GM19328 (cell line): ENCODE measurements around the gene OGFOD2.

Experiments used
- ATAC-seq: cut with Tn5 transposase; IDR thresholded peaks from one replicate; pipeline ENCODE4 v1.9.1; 2021; ENCODE audit warnings: mild to moderate bottlenecking, moderate library complexity; ENCODE audit not compliant: unreplicated experiment

Gene OGFOD2

DNA sequence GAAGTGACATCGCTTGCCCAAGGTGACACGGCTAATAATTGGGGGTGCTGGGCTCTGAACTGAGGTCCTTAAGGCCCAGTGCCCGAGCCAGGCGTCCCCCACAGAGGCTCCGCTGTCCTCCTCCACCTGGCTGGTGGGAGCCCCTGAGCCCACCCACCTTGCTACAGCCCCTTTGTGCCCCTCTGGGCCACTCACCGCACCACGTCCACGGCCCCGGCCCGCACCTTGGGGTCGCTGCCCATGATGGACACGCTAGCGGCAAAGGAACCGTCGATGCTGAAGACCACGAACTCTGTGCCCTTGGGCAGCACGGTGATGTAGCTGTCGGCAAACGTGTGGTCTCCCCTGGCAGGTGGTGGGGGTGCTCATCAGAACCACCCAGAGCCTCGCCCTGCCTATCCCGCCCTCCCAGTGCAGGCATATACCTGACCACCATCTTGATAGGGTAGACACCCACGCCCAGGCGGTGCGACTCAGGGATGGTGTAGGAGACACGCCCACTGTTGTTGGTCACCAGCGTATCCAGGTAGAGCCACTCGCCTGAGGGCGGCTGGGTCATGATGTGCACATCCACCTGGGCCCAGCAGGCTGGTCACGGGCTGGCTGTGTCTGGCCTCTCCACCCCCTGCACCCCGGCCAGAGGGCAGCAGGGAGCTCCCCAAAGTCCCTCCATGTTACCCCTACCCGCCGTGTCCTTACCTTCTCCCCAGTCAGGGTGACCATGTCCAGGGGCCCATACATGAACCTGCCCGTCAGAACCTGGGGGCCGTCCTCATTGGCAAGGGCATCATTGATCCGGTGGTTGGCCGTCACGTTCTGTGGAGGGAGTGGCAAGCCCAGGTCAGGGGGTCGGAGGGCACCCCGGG, 12.3 kb downstream of the OGFOD2 start:
- no peak for ATAC-seq

DNA sequence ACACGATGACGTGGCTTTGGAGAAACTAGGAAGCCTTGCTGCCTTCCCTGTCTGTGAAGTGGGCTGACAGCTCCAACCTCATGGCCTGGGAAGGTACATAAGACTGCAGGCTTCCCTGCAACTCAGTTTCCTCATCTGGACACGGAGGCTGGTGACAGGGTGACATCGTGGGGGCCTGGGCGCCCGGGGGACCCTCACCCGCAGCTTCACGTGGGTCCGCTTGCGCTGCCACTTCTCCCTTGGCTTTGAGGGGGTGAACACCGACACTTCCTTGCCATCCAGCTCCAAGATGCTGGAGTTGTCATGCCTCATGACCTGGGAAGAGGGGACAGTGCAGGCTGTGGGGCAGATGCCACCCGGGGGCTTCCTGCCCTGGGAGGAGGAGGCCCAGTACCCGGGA, 13.0 kb downstream of the OGFOD2 start:
- ATAC-seq, result no peak

DNA sequence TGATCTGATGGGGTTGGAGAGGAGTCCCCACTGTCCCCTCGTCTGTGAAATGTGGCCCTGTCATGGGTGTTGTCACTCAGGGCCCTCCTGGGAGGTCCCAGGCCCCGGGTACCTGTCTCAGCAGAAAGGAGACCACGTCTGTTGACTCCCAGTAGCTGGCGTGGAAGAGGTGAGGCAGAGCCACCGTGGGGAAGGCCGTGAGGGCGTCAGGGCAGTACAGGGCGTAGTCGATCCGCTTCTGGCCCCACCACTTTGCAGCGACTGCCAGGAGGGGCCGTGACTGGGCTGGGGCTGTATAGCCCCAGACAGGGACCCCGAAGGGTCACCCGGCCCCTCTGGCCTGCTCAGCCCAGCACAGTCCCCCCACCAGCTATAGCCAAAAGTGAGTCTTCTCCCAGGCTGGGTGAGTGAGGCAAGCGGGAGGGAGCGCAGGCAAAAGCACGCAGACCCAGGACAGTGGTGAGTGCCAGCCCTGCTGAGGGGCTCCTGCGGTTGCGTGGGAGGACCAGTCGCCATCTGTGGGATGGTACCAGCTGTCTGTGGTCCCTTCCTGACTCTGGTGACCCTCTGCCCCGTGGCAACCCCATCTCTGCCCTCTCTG, 13.7 kb downstream of the OGFOD2 start:
- ATAC-seq, result no peak

DNA sequence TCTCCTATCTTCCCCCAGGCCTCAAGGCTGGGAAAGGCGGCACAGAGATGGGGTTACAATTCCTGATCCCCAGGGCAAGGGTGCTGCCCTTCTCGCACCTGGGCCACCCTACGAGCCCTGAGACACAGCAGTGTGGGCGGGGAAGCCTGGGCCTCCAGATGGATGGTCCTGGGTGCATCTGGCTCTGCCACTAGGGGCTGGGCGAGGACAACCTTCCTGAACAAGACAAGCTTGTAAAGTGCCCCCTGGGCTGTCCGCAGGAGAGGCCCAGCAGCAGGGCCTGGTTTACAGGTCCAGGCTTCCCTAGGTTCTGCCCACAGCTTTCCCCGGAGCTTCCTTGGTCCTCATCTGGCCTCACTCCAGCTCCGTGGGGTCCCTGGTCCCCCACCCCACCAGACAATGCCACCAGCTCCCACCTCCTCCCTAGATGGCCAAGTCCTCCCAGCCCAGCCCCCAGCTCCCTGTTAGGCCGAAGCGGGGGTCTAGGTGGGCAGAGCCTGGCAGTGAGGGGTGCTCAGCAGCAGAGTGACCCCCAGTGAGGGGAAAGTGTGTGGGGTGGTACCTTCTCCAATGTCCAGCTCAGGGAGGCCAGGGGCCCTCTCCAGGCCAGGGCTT, 14.3 kb downstream of the OGFOD2 start:
- no peak for ATAC-seq

DNA sequence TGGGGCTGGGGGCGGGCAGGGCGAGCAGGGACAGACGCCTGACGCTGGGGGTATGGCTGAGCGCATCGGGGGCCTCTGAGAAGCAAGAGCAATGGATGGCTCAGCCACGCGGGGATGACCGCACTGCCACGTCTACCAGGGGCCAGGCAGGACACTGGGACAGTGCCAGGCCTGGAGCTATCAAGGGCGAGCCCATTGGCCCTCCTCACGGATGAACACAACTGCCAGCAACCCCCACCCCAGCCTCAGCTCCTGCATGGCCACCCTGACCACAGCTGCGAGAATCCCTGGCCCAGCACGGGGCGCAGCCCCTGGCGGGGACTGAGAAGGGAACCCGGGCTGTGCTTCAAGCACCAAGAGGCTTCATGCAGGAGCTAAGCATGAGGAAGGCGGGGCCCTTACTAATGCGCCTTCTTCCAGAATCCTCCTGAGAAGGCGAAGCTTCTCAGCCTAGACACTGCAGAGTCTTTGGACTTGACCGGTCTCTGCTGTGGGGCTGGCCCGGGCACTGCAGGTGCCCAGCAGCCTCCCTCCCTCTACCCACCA, 14.9 kb downstream of the OGFOD2 start:
- no peak for ATAC-seq

DNA sequence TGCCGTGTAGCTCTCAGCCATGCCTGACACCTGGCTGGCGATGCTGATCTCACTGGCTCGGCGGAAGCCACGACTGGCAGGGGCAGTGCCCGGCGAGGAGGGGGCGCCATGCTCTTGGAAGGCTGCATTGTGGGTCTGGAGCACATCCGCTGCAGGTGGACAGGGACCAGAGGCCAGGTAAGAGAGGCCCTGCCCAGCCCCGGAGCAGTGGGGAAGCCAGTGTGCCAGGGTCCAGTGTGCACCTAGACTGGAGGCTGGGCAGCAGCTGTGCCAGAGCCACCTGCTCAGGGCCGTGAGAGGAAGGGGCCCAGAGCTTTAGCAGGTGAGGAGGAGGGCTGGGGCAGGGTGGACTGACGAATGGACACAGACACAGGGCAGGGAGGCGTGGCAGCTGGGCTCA, 15.5 kb downstream of the OGFOD2 start:
- no peak for ATAC-seq

- ATAC-seq, result no peak
These were observed 16.0 kb downstream of the OGFOD2 start for GRCh38 chr12:122990961-122991622.

- no peak for ATAC-seq
These were observed 16.7 kb downstream of the OGFOD2 start for GRCh38 chr12:122991623-122992275.

GRCh38 chr12:122992386-122992785, 17.3 kb downstream of the OGFOD2 start:
- ATAC-seq, result no peak

GRCh38 chr12:122994140-122994675, 19.2 kb downstream of the OGFOD2 start:
- ATAC-seq, result no peak

GRCh38 chr12:122994781-122995502, 19.9 kb downstream of the OGFOD2 start:
- no peak for ATAC-seq

GRCh38 chr12:122995503-122996187, 20.6 kb downstream of the OGFOD2 start:
- no peak for ATAC-seq

DNA sequence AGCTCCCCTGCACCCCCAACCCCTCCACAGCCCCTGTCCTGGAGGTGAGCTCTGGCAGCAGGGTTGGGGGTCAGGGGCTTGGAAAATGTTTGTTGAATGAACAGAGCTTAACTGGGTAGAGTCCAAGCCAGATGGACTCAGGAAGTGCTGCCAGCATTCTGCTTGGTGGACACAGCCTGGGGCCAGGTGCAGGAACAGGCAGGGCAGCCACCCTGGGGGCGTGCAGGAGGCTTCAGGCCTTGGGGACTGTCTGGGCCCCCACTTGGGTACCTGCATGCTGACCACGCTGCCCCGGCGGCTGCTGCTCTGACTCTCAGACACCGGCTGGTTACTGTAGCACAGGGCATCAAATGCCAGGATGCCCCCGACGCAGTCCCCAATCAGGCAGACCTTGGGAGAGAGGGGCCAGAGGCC, 21.2 kb downstream of the OGFOD2 start:
- no peak for ATAC-seq

DNA sequence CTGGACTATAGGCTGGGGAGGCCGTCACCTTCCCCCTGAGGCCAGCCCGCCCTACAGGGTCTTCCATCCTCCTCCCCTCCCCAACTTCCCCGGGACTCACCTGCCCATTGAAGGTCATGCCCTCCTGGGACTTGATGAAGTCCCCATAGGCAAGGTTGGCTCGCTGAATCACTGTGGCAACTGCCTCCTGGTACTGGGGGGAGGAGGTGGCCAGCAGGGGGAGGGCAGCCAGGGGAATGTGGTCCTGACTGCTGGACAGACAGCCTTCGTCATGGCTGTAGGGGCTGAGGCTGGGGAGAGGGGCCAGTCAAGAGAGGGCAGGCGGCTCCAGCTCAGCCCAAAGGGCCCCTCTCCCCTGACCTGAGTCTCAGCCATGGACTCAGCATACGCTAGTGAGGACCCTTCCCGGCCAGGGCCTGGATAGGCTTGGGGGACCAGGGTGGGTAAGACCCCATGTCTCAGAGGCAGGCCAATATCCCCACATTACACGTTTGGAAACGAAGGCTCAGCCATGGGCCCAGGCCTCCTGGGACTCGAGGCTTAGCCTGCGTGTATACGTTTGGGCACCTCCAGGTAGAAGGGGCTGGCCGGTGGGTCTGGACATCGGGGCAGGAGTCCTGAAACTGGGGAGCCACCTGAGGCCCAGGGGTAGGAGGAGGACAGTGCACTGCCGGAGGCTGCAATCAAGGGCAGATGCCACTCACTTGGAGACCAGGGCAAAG, 21.7 kb downstream of the OGFOD2 start:
- no peak for ATAC-seq

- ATAC-seq, result no peak
These were observed 22.6 kb downstream of the OGFOD2 start for GRCh38 chr12:122997343-122998250.

DNA sequence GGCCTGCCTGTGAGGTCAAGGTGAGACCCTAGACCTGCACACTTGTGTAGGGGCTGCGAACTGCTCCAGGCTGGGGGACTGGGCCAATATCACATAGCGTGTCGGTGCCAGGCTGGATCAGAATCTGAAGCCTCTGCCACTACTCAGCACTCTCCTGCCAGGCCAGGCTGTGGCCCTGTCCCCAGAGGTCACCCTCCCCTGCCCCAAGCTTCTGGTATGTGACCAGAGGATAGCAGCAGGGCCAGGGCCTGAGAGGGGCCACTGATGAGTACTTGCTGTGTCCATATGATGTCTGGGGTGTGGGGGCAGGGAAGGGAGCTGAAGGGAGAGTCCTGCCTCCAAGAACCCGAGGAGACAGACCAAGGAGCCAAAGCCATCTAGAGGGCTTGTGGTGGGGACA, 23.3 kb downstream of the OGFOD2 start:
- no peak for ATAC-seq

DNA sequence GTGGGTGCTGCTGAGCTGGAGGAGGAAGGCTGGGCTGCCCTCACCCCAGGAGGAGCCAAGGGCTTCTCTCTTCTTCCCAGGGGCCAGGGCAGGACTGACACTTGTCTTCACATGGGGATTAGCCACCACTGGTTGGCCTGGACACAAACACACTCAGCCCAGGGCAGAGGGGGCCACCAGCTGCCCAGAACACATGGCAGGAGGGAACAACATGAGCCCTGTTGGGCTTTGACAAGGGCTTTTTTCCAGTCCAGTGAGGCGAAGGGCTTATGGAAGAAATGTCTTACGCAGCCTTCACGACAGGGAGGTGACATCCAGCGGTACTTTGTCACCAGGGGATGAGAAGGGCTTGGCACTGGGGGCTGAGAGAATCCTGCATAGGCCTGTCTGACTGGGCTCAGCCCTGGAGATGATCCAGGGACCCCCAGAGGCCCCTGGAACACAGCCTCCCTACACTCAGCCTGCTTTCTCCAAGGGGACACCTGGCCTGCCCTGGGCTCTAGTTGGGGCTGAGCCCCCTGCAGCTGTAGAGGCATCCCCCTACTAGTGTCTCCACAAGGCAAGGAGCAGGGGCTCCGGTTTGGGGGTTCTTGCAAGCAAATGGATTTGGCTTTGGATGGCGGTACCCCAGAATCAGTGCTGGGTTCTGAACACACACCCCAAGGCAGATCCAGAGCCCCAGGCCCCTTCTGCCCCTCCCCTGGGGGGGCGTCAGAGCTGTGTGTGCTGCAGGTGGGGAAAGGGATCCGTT, 24.3 kb downstream of the OGFOD2 start:
- no peak for ATAC-seq
